KOPT-K1 (cell line): ENCODE data around the gene CAMKK2.
"Not testable (repeated sequence)": the region's sequence is repeated elsewhere in the genome, so short reads cannot be mapped to it uniquely, and the experiment has no call there.

Experiments
- H3K27ac ChIP-seq: fragments of 200-600 bp; sonication (generic); 2 replicates; pipeline ENCODE4 v1.5.1; 2016; ENCODE audit warnings: antibody characterized with exemption, mild to moderate bottlenecking, low read depth, low read length; ENCODE audit not compliant: poor library complexity, severe bottlenecking
- H3K36me3 ChIP-seq: fragments of 200-600 bp; sonication (generic); 2 replicates; pipeline ENCODE4 v1.5.1; 2017; ENCODE audit warnings: antibody characterized with exemption, mild to moderate bottlenecking, low read length, moderate library complexity; ENCODE audit not compliant: insufficient read depth
- H3K9me3 ChIP-seq: fragments of 200-600 bp; sonication (generic); 2 replicates; pipeline ENCODE4 v1.5.1; 2017; ENCODE audit warnings: antibody characterized with exemption, low read length, mild to moderate bottlenecking; ENCODE audit not compliant: insufficient read depth, poor library complexity, severe bottlenecking

Gene CAMKK2

DNA sequence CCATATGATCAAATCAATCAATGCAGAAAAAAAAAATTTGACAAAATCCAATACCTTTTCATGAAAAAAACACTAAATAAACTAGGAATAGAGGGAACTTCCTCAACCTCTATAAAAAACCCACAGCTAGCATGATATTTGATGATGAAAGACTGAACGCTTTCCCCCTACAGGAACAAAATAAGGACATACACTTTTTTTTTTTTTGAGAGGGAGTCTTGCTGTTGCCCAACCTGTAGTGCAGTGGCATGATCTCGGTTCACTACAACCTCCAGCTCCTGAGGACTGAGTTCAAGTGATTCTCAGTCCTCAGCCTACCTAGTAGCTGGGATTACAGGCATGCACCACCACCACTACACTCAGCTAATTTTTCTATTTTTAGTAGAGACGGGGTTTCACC, 17.9 kb upstream of the CAMKK2 start:
- peaks cover 99% of the 10 kb centered on the region for H3K36me3 ChIP-seq
- H3K9me3 ChIP-seq, result no peaks in the 10 kb centered on the region
- H3K27ac ChIP-seq, result no peak overlapping the region

DNA sequence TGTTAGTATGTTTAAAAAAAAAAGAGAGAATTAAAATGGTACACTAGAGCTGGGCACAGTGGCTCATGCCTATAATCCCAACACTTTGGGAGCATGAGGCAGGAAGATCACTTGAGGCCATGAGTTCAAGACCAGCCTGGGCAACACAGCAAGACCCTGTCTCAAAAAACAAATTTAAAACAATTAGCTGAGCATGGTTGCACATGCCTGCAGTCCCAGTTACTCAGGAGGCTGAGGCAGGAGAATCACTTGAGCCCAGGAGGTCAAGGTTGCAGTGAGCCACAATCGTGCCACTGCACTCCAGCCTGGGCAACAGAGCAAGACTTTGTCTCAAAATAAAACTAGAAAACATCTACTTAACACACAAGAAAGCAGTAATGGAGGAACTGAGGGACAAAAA, 13.7 kb upstream of the CAMKK2 start:
- peaks cover 77% of the 10 kb centered on the region for H3K36me3 ChIP-seq
- not testable (repeated sequence) for H3K27ac ChIP-seq, H3K9me3 ChIP-seq

DNA sequence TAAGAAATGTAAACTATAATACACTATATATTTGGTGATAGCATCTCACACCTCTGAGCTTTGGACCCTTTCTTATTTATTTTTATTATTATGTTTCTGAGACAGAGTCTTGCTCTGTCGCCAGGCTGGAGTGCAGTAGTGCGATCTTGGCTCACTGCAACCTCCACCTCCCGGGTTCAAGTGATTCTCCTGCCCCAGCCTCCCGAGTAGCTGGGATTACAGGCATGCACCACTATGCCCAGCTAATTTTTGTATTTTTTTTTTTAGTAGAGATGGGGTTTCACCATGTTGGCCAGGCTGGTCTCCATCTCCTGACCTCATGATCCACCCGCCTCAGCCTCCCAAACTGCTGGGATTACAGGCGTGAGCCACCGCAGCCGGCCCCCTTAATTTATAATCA, 10.9 kb upstream of the CAMKK2 start:
- peaks cover 50% of the 10 kb centered on the region for H3K36me3 ChIP-seq
- H3K9me3 ChIP-seq, H3K27ac ChIP-seq: not testable (repeated sequence)

DNA sequence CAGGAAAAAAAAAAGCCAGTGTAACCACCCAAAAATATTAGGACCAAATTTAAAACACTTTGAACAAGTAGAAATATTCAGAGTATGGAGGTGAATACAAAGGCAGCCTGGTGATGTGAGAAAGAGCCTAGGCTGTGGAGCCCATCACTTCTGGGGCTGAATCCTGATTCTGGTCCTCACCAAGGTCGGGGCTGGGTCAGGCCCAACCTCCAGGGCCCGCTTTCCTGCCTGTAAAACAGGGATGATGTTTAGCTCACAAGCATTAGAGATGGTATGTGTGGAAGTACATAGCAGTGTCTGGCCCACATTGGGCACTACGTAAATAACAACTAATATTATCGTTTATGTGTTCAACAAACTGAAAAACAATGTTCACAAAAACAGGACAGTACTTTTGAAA, 7.8 kb upstream of the CAMKK2 start:
- H3K27ac ChIP-seq, result no peak overlapping the region
- H3K36me3 ChIP-seq, result peaks cover 19% of the 10 kb centered on the region
- no peaks in the 10 kb centered on the region for H3K9me3 ChIP-seq

DNA sequence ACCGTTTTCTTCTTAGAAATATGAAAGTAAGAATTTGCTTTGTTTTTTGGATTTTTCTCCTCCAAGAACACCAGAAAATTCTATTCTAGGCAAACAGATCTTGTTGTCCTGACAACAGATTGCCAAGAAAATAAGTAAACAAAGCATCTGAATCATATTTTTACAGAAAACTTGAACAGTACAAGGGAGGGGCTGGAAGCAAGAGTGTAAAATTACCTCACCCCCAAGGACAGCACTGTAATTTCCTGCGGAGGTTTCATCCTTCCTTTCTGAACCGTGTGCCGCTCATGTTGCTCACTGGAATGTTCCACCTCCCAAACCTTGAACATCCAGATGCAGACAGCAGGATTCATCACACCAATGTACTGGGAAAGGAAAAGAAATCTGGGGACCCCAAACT, 5.4 kb upstream of the CAMKK2 start:
- H3K36me3 ChIP-seq, result no peaks in the 10 kb centered on the region
- H3K9me3 ChIP-seq, result no peaks in the 10 kb centered on the region
- no peak overlapping the region for H3K27ac ChIP-seq

DNA sequence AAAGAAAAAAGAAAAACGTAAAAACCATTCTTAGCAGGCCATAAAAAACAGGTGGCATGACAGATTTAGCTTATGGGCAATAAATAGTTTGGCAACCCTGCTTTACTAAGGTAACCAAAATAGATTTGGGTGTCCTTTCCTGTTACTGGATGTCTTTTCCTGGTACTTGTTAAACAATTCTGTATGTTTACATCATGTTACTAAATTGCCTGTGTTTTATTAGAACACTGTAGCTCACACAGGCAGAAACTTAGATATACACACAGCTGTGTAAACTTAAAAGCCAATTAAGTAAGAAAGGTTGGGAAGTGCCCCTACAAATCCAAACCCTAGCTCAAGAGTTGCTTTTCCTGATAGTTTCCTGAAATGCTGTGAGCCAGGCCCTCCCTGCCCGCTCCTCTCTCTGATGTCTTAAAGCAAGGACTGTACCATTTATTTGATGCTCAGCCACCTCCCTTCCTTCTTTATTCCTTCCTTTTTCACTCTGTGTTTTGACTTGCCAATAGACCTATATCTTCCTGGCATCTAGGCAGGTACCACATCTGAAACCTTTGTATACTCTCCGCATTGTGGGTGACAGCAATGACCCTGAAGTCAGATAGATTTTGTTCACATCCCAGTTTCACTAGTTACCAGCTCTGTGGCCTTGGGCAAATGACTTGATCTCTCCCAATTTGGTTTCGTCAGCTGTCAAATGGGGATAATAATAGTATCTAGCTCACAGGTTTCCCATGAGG, 3.7 kb upstream of the CAMKK2 start:
- Histone ChIP-seq H3K36me3 (no peaks in the 10 kb centered on the region), H3K27ac (no peak overlapping the region), H3K9me3 (no peaks in the 10 kb centered on the region)

DNA sequence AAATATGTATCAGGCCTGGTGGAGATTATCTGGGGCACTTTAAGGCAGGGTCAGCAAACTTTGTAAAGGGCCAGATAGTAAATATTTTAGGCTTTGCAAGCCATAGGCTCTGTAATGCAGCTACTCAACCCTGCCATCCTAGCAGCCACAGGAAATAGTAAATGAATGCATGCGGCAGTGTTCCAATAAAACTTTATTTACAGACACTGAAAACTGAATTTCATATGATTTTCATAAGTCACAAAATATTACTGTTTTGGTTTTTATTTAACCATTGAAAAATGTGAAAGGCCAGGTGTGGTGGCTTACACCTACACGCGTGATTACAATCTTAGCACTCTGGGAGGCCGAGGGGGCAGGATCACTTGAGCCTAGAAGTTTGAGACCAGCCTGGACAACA, 3.2 kb upstream of the CAMKK2 start:
- no peak overlapping the region for H3K27ac ChIP-seq
- H3K36me3 ChIP-seq, result no peaks in the 10 kb centered on the region
- no peaks in the 10 kb centered on the region for H3K9me3 ChIP-seq

DNA sequence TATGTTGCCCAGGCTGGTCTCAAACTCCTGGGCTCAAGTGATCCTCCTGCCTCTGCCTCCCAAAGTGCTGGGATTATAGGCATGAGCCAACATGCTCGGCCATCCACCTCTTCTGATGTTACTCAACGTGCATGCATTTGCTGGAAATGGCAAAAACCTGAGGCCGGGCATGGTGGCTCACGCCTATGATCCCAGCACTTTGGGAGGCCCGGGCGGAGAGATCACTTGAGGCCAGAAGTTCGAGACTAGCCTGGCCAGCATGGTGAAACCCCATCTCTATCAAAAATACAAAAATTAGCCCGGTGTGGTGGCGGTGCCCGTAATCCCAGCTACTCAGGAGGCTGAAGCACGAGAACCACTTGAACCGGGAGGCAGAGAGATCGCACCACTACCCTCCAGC, 1.9 kb upstream of the CAMKK2 start:
- not testable (repeated sequence) for H3K27ac ChIP-seq, H3K9me3 ChIP-seq
- H3K36me3 ChIP-seq, result peaks cover 10% of the 10 kb centered on the region; the same call in 1 of the 2 replicates

DNA sequence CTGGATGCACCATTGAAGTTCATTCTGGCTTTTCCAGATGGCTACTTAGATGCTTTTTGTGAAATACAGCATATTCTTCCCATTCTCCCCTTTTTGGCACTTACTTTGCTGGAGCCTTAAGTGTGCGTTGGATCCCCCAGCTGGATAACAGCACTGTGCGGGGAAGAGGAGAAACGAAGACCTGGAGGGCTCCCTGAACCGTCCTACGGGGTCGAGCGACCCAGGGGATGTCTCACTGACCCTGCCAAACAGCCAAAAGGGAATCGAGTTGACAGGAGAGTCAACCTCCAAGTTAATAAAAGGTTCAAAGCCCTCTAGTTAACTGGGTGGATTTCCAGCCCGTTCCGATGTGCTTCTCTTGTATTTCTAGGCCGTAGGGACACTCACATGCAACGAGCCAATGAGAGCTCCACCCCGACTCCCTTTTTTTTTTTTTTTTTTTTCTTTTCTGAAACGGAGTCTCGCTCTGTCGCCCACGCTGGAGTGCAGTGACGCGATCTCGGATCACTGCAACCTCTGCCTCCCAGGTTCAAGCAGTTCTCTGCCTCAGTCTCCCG, 1.0 kb upstream of the CAMKK2 start:
- Histone ChIP-seq H3K36me3 (peaks cover 19% of the 10 kb centered on the region), H3K9me3 (no peaks in the 10 kb centered on the region), H3K27ac (peak overlapping the region; percentile 85)

DNA sequence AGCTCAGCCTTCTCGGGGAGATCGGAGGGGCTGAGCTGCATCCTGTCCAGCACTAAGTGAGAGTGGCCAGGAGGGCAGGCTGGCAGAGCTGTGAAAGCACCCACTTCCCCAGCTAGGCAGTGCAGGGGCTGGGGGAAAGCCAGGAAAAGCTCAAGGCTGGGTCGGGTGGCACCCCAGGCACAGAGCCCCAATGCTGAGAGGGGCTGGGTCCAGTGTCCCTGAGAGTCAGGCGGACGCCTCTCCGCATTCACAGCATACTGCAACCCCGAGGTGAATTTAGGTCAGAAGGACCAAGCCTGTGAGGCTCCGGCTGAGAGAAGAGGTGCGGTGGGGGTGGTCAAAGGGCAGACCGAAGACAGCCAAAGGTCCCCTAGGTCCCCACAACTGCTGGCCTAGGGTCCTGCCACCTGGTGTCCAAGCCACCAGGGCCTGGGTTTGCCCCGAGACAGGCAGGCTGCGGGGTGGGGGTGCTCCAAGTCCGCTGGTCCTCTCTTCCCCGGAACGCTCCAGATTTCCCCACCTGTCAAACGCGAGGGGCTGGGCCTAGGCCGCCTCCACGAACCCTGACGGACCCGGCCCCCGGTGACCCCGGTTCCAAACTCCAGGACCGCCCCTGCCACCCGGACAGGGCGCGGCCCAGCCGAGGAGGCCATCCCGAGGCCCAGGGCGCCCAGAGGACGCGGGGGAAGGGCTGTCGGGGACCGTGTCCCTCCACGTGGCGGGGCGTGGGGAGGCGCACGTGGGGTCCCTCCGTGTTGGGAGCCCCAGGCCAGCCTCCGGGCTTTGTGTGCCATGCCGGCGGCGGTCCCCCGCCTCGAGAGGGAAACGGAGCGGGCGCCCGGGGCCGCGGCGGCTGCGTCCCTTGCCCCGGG, 527 bp downstream of the CAMKK2 start:
- Histone ChIP-seq H3K27ac (peak overlapping the region; percentile 85), H3K36me3 (peaks cover 32% of the 10 kb centered on the region), H3K9me3 (no peaks in the 10 kb centered on the region)

DNA sequence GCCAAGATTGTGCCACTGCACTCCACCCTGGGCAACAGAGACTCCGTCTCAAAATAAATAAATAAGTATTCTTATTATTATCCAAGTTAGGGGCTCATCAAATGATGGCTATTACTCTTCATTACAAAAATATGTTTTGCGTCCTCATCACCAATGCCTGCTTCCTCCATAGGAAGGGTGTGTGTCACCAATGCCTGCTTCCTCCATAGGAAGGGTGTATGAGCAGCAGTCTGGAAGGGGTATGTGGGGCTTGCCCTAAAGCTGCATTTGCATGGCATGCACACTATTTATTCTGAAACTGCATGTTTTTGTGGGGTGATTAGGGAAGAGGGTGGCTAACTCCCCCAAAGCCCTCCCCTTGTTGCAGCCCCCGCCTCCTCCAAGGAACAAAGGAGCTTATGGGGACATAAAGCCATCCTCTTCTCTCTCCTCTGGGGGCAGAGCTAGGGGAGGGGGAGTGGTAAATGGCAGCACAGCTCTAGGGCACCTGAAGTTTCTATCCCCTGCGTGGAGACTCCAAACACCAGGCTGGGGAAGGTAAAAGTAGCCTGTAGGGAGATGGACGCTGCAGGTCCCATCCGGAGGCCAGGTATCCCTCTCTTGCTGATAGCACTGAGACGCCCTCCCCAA, 1.3 kb downstream of the CAMKK2 start:
- H3K36me3 ChIP-seq, result peaks cover 40% of the 10 kb centered on the region
- H3K9me3 ChIP-seq, result no peaks in the 10 kb centered on the region
- H3K27ac ChIP-seq, result peak overlapping the region; percentile 85

DNA sequence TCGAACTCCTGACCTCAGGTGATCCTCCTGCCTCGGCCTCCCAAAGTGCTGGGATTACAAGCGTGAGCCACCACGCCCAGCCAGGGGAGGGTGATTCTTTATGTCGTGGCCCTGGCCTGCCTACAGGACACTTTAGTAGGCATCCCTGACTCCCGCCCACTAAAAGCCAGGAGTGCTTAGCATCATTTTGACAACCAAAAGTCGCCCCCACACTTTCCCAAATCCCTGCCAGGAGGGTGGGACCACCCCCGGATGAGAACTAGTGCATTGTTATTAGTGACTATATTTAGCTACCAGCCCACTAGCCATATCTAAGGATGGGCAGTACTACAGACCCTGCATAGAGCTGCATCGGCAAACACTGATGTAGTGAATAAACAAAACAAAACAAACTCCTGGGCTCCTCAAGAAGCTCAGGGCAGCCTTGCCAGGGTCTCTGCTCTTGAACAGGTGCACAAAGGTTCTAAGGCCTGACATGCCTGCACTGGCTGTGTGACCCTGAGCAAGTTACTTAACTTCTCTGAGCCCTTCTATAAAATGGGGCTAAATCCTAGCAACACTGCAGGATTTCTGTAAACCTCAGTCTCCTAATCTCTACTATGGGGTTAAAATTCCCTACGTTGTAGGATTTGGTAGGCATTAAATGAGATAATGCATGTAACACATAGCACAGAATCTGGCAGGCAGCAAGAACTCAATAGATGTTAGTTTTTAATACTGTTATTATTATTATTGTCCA, 2.2 kb downstream of the CAMKK2 start:
- Histone ChIP-seq H3K9me3 (no peaks in the 10 kb centered on the region), H3K27ac (no peak overlapping the region), H3K36me3 (peaks cover 49% of the 10 kb centered on the region)

DNA sequence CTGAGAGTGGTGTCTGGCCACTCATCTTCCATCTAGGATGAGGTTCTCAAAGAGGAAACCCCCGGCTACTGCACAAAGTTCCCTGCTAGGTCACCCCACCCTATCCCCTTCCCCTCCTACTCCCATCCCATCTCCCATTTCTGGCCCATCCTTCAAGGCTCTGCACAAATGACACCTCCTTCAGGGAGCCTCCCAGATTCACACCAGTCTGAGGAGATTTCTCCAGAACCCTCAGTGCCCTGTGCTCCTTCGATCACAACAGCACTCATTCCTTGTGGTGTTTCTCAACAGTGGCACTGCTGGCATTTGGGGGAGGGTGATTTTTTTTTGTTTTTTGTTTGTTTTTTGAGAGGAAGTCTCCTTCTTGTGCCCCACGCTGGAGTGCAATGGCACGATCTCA, 2.9 kb downstream of the CAMKK2 start:
- H3K9me3 ChIP-seq, result no peaks in the 10 kb centered on the region
- H3K27ac ChIP-seq, result no peak overlapping the region
- H3K36me3 ChIP-seq, result peaks cover 49% of the 10 kb centered on the region

DNA sequence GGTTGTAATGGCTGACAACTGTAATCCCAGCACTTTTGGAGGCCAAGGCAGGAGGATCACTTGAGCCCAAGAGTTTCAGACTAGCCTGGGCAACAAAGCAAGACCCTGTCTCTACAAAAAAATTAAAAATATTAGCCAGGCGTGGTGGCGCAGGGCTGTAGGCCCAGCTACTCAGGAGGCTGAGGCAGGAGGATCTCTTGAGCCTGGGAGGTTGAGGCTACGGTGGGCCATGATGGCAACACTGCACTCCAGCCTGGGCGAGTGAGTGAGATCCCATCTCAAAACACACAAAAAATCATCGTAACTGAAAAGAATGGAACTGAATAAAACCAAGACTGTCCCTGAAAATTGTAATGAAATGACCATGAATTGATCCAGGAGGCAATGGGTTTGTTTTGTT, 6.1 kb downstream of the CAMKK2 start:
- Histone ChIP-seq H3K9me3 (no peaks in the 10 kb centered on the region), H3K27ac (no peak overlapping the region), H3K36me3 (peaks cover 53% of the 10 kb centered on the region)

DNA sequence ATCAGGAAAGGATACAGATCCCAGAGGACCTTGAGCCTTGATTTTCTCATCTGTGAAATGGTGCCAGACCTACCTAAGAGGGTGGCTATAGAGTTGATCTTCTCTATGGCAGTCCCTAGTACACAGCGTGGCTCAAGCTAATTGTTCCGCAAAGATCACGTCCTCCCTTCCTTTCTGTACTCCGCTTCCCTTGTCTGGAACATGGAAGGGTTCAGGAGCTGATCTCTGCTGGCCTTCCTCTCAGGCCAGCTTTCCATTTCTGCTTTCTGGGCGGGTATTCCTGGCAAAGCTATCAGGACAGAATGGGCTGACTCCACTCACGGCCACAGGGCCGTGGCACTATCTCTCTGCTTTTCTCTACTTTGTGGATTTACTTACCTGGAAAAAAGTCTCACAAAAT, 6.5 kb downstream of the CAMKK2 start:
- Histone ChIP-seq H3K27ac (no peak overlapping the region), H3K9me3 (no peaks in the 10 kb centered on the region), H3K36me3 (peaks cover 56% of the 10 kb centered on the region)
